B cell (primary cell): ENCODE measurements around the gene DESI2. TPM values are rescaled to one million over a fixed set of nuclear protein-coding genes. Genes with fewer than 3 reads are reported as not detected.
"Not testable (repeated sequence)": the region's sequence is repeated elsewhere in the genome, so short reads cannot be mapped to it uniquely, and the experiment has no call there.

Source experiments
- ATAC-seq: fragments of 200-7000 bp; cut with Tn5 transposase; one replicate; pipeline ENCODE4 v1.10.0; 2021; ENCODE audit warnings: low read depth, mild to moderate bottlenecking, moderate number of reproducible peaks, moderate library complexity
- CTCF ChIA-PET: fragments of 350-600 bp; sonication (Branson Sonifier 250); formaldehyde crosslinking; loops from one replicate; lab custom pipeline; 2021; ENCODE audit warnings: antibody characterized with exemption, inconsistent platforms; lab: Charles Lee
- POLR2A ChIA-PET: fragments of 350-600 bp; sonication (Branson Sonifier 250); formaldehyde crosslinking; loops from one replicate; lab custom pipeline; 2021; ENCODE audit warnings: antibody characterized with exemption; lab: Charles Lee
- DNase-seq: peaks from one replicate; pipeline ENCODE4 v3.0.0; 2013
- H2AFZ ChIP-seq: 2 replicates; pipeline ENCODE4 v1.6.1; 2012; ENCODE audit warnings: mild to moderate bottlenecking, low read depth, low read length; ENCODE audit not compliant: insufficient read depth, poor library complexity, severe bottlenecking
- H3K27ac ChIP-seq, 2 donors: 1 replicate in 1 of 2; 2 replicates in 1 of 2; pipeline ENCODE4 v1.5.1; 2012 to 2013; ENCODE audit warnings: low read length in 2 of 2, mild to moderate bottlenecking in 2 of 2, moderate library complexity in 1 of 2
- H3K27me3 ChIP-seq, 4 experiments: fragments of 200-600 bp in 1 of 4; sonication (generic) in 1 of 4; replicated peaks in 1 of 4; 1 replicate in 2 of 4; 2 replicates in 2 of 4; pipeline versions ENCODE4 v1.6.1 to v1.7.0; 2013 to 2016; ENCODE audit warnings: low read length in 3 of 4, mild to moderate bottlenecking in 2 of 4, mixed read lengths in 1 of 4, moderate library complexity in 1 of 4; ENCODE audit not compliant: insufficient read depth in 4 of 4, control insufficient read depth in 3 of 4; ENCODE audit errors: control extremely low read depth in 1 of 4
- H3K36me3 ChIP-seq, 2 experiments: replicated peaks in 1 of 2; 1 replicate in 1 of 2; 2 replicates in 1 of 2; pipeline versions ENCODE4 v1.6.1 to v1.7.1; 2013; ENCODE audit warnings: low read length in 1 of 2; ENCODE audit not compliant: insufficient read depth in 2 of 2, control insufficient read depth in 1 of 2; ENCODE audit errors: control extremely low read depth in 1 of 2, extremely low read depth in 1 of 2
- H3K4me1 ChIP-seq, 2 donors: fragments of 200-600 bp in 1 of 2; sonication (generic) in 1 of 2; 1 replicate in 1 of 2; 2 replicates in 1 of 2; pipeline versions ENCODE4 v1.5.1 to v1.6.1; 2013 to 2017; ENCODE audit warnings: low read length in 2 of 2; ENCODE audit not compliant: control insufficient read depth in 2 of 2, insufficient read depth in 2 of 2
- H3K4me2 ChIP-seq: replicated peaks from 2 replicates; pipeline ENCODE3; 2012; ENCODE audit warnings: mild to moderate bottlenecking, low read depth, low read length; ENCODE audit not compliant: poor library complexity, severe bottlenecking
- H3K4me3 ChIP-seq, 5 experiments: fragments of 200-600 bp in 1 of 5; sonication (generic) in 1 of 5; 1 replicate in 3 of 5; 2 replicates in 2 of 5; pipeline versions ENCODE4 v1.5.1 to v1.7.0; 2011 to 2016; ENCODE audit warnings: low read length in 4 of 5, mild to moderate bottlenecking in 4 of 5, low read depth in 2 of 5, control low read depth in 1 of 5, moderate library complexity in 1 of 5; ENCODE audit not compliant: insufficient read depth in 1 of 5; ENCODE audit errors: control extremely low read depth in 1 of 5, extremely low read depth in 1 of 5
- H3K79me2 ChIP-seq: fragments of 200-600 bp; sonication (generic); one replicate; pipeline ENCODE4 v1.6.0; 2016; ENCODE audit warnings: low read length; ENCODE audit not compliant: control insufficient read depth, insufficient read depth
- H3K9ac ChIP-seq: fragments of 200-600 bp; sonication (generic); 2 replicates; pipeline ENCODE4 v1.6.1; 2017; ENCODE audit warnings: mild to moderate bottlenecking, low read length, moderate library complexity
- H3K9me3 ChIP-seq, 3 donors: one replicate each; pipeline versions ENCODE4 v1.6.1 to v1.7.1; 2013; ENCODE audit warnings: low read length in 2 of 3; ENCODE audit not compliant: control insufficient read depth in 2 of 3, insufficient read depth in 1 of 3; ENCODE audit errors: control extremely low read depth in 1 of 3
- H4K20me1 ChIP-seq: 2 replicates; pipeline ENCODE4 v1.6.0; 2012; ENCODE audit warnings: mild to moderate bottlenecking, low read length; ENCODE audit not compliant: insufficient read depth, control insufficient read depth, poor library complexity, severe bottlenecking
- H3K27ac Mint-ChIP-seq: one replicate; pipeline ENCODE4 v1.8.0; 2021; ENCODE audit warnings: mixed read lengths
- H3K27me3 Mint-ChIP-seq: one replicate; pipeline ENCODE4 v1.8.0; 2021; ENCODE audit warnings: mixed read lengths
- H3K4me1 Mint-ChIP-seq: one replicate; pipeline ENCODE4 v1.8.0; 2021; ENCODE audit warnings: mixed read lengths
- H3K4me3 Mint-ChIP-seq: one replicate; pipeline ENCODE4 v1.8.0; 2021; ENCODE audit warnings: mixed read lengths
- H3K9me3 Mint-ChIP-seq: one replicate; pipeline ENCODE4 v1.8.0; 2022; ENCODE audit warnings: mixed read lengths; ENCODE audit not compliant: insufficient read depth
- EZH2 ChIP-seq: IDR thresholded peaks from 2 replicates; pipeline ENCODE4 v1.6.1; 2012; ENCODE audit warnings: borderline replicate concordance, low read depth, mild to moderate bottlenecking, moderate library complexity, low read length; ENCODE audit not compliant: insufficient read depth, poor library complexity, severe bottlenecking
- WGBS: methylation state at CpG from one replicate; pipeline ENCODE4 v1.1.5; 2013; ENCODE audit warnings: missing lambda C conversion rate; ENCODE audit not compliant: insufficient coverage; 5-methylcytosine and 5-hydroxymethylcytosine counted together
- intact Hi-C: fragments of 100-400 bp; cut with micrococcal nuclease; formaldehyde crosslinking; loops from one replicate; pipeline ENCODE4 v1.10.0; 2022
- polyA plus RNA-seq: library from polyadenylated mRNA; depleted of rRNA; stranded (reverse); fragments of >200 nt; gene quantifications from 2 replicates; pipeline ENCODE4 v1.2.3, GENCODE V29; 2012
- total RNA-seq, 2 donors: library from RNA; stranded (reverse); fragments of 120-200 nt in 1 of 2; gene quantifications; 1 replicate in 1 of 2; 2 replicates in 1 of 2; pipeline versions ENCODE4 v1.2.3 to v1.2.4, GENCODE V29; 2013 to 2022
- TF ChIP-seq, protein P1 (sequence below): fragments of 200-600 bp; IDR thresholded peaks from one replicate; pipeline ENCODE4 v1.8.0; 2022; ENCODE audit warnings: antibody characterized with exemption, mild to moderate bottlenecking

Gene DESI2
- total and polyA plus RNA-seq, 2 donors (not counting 1 experiment from before 2014, with no cell fraction given), result 9.3 to 25.2 TPM

DNA sequence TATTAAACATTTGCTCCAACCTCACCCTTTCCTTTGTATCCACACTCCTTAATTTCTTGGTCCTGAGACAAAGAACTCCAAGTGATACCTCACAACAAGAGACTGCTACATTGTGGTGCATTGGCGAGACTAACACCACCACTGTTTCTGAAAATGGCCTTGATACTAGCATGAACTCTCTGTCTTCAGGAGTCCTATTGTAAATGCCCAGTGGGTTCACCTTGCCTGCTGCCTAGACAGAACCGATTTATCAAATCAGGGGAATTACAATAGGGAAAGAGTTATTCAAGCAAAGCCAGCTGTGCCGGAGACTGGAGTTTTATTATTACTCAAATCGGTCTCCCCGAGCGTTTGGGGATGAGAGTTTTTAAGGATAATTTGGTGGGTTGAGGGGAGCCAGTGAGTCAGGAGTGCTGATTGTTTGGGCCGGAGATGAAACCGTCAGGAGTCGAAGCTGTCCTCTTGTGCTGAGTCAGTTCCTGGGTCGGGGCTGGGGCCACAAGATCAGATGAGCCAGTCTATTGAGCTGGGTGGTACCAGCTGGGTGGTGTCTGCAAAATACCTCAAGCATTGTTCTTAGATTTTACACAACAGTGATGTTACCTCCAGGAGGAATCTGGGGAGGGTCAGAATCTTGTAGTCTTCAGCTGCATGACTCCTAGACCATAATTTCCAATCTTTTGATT is 83.1 kb downstream of the DESI2 start:
- H3K27ac Mint-ChIP-seq, result no peak overlapping the region
- CTCF ChIA-PET, result no interaction called here
- 97% methylated on average over 9 of the region's 10 CpGs for WGBS

DNA sequence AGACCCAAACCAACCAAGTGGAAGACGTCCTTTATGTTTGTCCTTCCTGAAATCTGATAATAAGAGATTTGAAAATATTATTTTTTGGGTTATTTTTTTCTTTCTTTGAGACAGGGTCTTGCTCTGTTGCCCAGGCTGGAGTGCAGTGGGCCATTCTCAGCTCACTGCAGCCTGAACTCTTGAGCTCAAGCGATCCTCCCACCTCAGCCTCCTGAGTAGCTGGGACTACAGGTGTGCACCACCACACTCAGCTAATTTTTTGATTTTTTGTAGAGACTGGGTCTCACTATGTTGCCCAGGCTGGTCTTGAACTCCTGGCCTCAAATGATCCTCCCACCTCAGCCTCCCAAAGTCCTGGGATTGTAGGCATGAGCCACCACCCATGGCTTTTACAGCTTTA is 86.2 kb downstream of the DESI2 start:
- H3K4me3 Mint-ChIP-seq, H3K79me2 ChIP-seq, H3K4me1 ChIP-seq, CTCF ChIA-PET, DNase-seq, H3K27ac Mint-ChIP-seq, H3K36me3 ChIP-seq, intact Hi-C loops, H3K4me2 ChIP-seq, H3K27me3 ChIP-seq, H4K20me1 ChIP-seq, H3K4me1 Mint-ChIP-seq, POLR2A ChIA-PET, ATAC-seq, H3K9ac ChIP-seq, H3K9me3 Mint-ChIP-seq, H2AFZ ChIP-seq, H3K4me3 ChIP-seq, H3K27me3 Mint-ChIP-seq, H3K27ac ChIP-seq: not testable (repeated sequence)
- H3K9me3 ChIP-seq, result peaks cover 0 to 23% (median 9%) of the 10 kb centered on the region in 3 donors
- WGBS, result no CpG with 5 or more reads among the region's 2 CpGs

More for the DNA sequence above, 83.1 kb downstream of the DESI2 start:
- TF ChIP-seq EZH2, result no peak
- TF ChIP-seq, protein P1, sequence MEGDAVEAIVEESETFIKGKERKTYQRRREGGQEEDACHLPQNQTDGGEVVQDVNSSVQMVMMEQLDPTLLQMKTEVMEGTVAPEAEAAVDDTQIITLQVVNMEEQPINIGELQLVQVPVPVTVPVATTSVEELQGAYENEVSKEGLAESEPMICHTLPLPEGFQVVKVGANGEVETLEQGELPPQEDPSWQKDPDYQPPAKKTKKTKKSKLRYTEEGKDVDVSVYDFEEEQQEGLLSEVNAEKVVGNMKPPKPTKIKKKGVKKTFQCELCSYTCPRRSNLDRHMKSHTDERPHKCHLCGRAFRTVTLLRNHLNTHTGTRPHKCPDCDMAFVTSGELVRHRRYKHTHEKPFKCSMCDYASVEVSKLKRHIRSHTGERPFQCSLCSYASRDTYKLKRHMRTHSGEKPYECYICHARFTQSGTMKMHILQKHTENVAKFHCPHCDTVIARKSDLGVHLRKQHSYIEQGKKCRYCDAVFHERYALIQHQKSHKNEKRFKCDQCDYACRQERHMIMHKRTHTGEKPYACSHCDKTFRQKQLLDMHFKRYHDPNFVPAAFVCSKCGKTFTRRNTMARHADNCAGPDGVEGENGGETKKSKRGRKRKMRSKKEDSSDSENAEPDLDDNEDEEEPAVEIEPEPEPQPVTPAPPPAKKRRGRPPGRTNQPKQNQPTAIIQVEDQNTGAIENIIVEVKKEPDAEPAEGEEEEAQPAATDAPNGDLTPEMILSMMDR, result no peak
- DNase-seq (no peak), ATAC-seq (no peak)
- POLR2A ChIA-PET, result no interaction called here
- Mint-ChIP-seq H3K9me3 (peaks cover 3% of the 10 kb centered on the region), H3K4me1 (peaks cover 12% of the 10 kb centered on the region), H3K27me3 (no peaks in the 10 kb centered on the region), H3K4me3 (no peak overlapping the region)
- H4K20me1 ChIP-seq, result no peaks in the 10 kb centered on the region
- H3K4me2 ChIP-seq, result no peak overlapping the region
- no peaks in the 10 kb centered on the region for H3K36me3 ChIP-seq
- H3K27ac ChIP-seq, result no peak overlapping the region
- intact Hi-C loops, result no loop called here
- no peaks in the 10 kb centered on the region for H3K79me2 ChIP-seq
- H3K9ac ChIP-seq, result no peak overlapping the region
- no peak overlapping the region for H3K4me3 ChIP-seq
- no peaks in the 10 kb centered on the region for H3K27me3 ChIP-seq
- peaks cover 0 to 26% (median 9%) of the 10 kb centered on the region in 3 donors for H3K9me3 ChIP-seq
- H3K4me1 ChIP-seq, result peaks cover 7 to 9% of the 10 kb centered on the region in 2 donors
- H2AFZ ChIP-seq, result no peak overlapping the region

DNA sequence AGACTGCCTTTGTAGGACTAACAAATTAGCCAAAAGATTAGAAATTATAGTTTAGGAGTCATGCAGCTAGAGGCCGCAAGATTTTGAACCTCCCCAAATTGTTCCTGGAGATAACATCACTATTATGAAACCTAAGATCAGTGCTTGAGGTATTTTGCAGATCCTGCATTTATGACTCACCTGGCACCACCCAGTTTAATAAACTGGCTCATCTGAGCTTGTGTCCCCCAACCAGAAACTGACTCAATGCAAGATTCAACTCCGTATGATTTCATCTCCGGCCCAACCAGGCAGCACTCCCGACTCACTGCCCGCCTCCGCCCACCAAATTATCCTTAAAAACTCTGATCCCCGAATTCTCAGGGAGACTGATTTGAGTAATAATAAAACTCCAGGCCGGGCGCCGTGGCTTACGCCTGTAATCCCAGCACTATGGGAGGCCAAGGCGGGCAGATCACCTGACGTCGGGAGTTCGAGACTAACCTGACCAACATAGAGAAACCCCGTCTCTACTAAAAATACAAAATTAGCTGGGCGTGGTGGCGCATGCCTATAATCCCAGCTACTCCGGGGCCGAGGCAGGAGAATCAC is 87.2 kb downstream of the DESI2 start:
- H3K4me3 ChIP-seq, H3K27ac ChIP-seq, H3K9me3 Mint-ChIP-seq, intact Hi-C loops, H2AFZ ChIP-seq, H3K79me2 ChIP-seq, ATAC-seq, H3K27ac Mint-ChIP-seq, H3K4me2 ChIP-seq, POLR2A ChIA-PET, H3K27me3 ChIP-seq, H3K36me3 ChIP-seq, H3K9ac ChIP-seq, H3K27me3 Mint-ChIP-seq, H3K4me3 Mint-ChIP-seq, DNase-seq, H3K4me1 ChIP-seq, H4K20me1 ChIP-seq: not testable (repeated sequence)
- WGBS, result 95% methylated on average over 12 of the region's 20 CpGs
- peaks cover 0 to 16% (median 6%) of the 10 kb centered on the region in 3 donors for H3K9me3 ChIP-seq
- CTCF ChIA-PET, result interaction anchor here (0.6 kb wide), 1 partner anchor 135 kb away, joined by 3 read pairs; no protein-coding TSS in a partner anchor
- H3K4me1 Mint-ChIP-seq, result peaks cover 13% of the 10 kb centered on the region
